Stimulated activated CD4-positive, alpha-beta T cell treated with anti-CD3 and anti-CD28 coated beads, Interleukin-2, amount 100 ng/mL, for 48 hours (primary cell): ENCODE results near the gene SIRT5.

Experiments
- DNase-seq, 2 donors: peaks; one replicate each; pipeline ENCODE4 v3.0.0-alpha.2; 2020

Gene SIRT5

GRCh38 chr6:13574571-13575376 lies at the start of gene SIRT5:
TSS of gene SIRT5 (plus strand) at chr6:13574601. CDS start at chr6:13584111, 9,510 bp downstream.
- DNase-seq, result peak; percentile 73 to 79

GRCh38 chr6:13524801-13525508 lies 49.4 kb upstream of the SIRT5 start:
- DNase-seq, result no peak

- no peak for DNase-seq
These were observed 48.1 kb upstream of the SIRT5 start for GRCh38 chr6:13526357-13526726.

- no peak for DNase-seq
These were observed 47.4 kb upstream of the SIRT5 start for GRCh38 chr6:13526727-13527670.

- DNase-seq, result no peak
These were observed 46.7 kb upstream of the SIRT5 start for GRCh38 chr6:13527671-13528056.

- DNase-seq, result no peak
These were observed 46.2 kb upstream of the SIRT5 start for GRCh38 chr6:13528232-13528631.

- no peak for DNase-seq
These were observed 45.5 kb upstream of the SIRT5 start for GRCh38 chr6:13528777-13529343.

- no peak for DNase-seq
These were observed 42.4 kb upstream of the SIRT5 start for GRCh38 chr6:13531956-13532355.

GRCh38 chr6:13534536-13534935 lies 39.9 kb upstream of the SIRT5 start:
- no peak for DNase-seq

- no peak for DNase-seq
These were observed 39.1 kb upstream of the SIRT5 start for GRCh38 chr6:13535306-13535705.

- no peak for DNase-seq
These were observed 37.4 kb upstream of the SIRT5 start for GRCh38 chr6:13536796-13537526.

GRCh38 chr6:13537527-13537897 lies 36.9 kb upstream of the SIRT5 start:
- DNase-seq, result no peak

GRCh38 chr6:13538084-13538483 lies 36.3 kb upstream of the SIRT5 start:
- DNase-seq, result no peak

GRCh38 chr6:13538600-13538999 lies 35.8 kb upstream of the SIRT5 start:
- no peak for DNase-seq

- no peak for DNase-seq
These were observed 34.8 kb upstream of the SIRT5 start for GRCh38 chr6:13539572-13539971.

- DNase-seq, result no peak
These were observed 32.9 kb upstream of the SIRT5 start for GRCh38 chr6:13541496-13541895.

- no peak for DNase-seq
These were observed 29.8 kb upstream of the SIRT5 start for GRCh38 chr6:13544454-13545186.

GRCh38 chr6:13545885-13546284 lies 28.5 kb upstream of the SIRT5 start:
- DNase-seq, result no peak

- no peak for DNase-seq
These were observed 25.7 kb upstream of the SIRT5 start for GRCh38 chr6:13548500-13549210.

GRCh38 chr6:13550656-13551055 lies 23.7 kb upstream of the SIRT5 start:
- no peak for DNase-seq

- DNase-seq, result no peak
These were observed 20.8 kb upstream of the SIRT5 start for GRCh38 chr6:13553646-13554045.
